Nephron (organoid): Measurements from ENCODE around the gene PRKCG.

Source experiments
- H3K27ac Mint-ChIP-seq, 3 experiments: 2 replicates each; pipeline ENCODE4 v1.8.0; 2020; ENCODE audit warnings: mixed read lengths in 3 of 3, mild to moderate bottlenecking in 2 of 3, moderate library complexity in 1 of 3
- H3K27me3 Mint-ChIP-seq: 2 replicates; pipeline ENCODE4 v1.8.0; 2021; ENCODE audit warnings: low read depth, mild to moderate bottlenecking, moderate library complexity, mixed read lengths
- H3K36me3 Mint-ChIP-seq: 2 replicates; pipeline ENCODE4 v1.8.0; 2020; ENCODE audit warnings: low read depth, mixed read lengths
- H3K4me1 Mint-ChIP-seq: 2 replicates; pipeline ENCODE4 v1.8.0; 2020; ENCODE audit warnings: mixed read lengths
- H3K4me3 Mint-ChIP-seq, 3 experiments: 2 replicates each; pipeline ENCODE4 v1.8.0; 2020; ENCODE audit warnings: mild to moderate bottlenecking in 3 of 3, mixed read lengths in 3 of 3, moderate library complexity in 2 of 3
- H3K9me3 Mint-ChIP-seq: 2 replicates; pipeline ENCODE4 v1.8.0; 2020; ENCODE audit warnings: mixed read lengths
- TF ChIP-seq, protein P1 (sequence below), 3 experiments: fragments of 200-600 bp; sonication (generic); IDR thresholded peaks; one replicate each; pipeline ENCODE4 v1.5.0; 2021; ENCODE audit warnings: antibody characterized with exemption in 3 of 3; ENCODE audit not compliant: unreplicated experiment in 3 of 3

The PRKCG gene

GRCh38 chr19:53892301-53892980 lies 10.4 kb downstream of the PRKCG start:
- Mint-ChIP-seq H3K4me3 (no peak overlapping the region), H3K9me3 (no peaks in the 10 kb centered on the region), H3K4me1 (no peaks in the 10 kb centered on the region), H3K27ac (no peak overlapping the region), H3K36me3 (no peaks in the 10 kb centered on the region), H3K27me3 (peaks cover 61% of the 10 kb centered on the region)
- TF ChIP-seq, protein P1, sequence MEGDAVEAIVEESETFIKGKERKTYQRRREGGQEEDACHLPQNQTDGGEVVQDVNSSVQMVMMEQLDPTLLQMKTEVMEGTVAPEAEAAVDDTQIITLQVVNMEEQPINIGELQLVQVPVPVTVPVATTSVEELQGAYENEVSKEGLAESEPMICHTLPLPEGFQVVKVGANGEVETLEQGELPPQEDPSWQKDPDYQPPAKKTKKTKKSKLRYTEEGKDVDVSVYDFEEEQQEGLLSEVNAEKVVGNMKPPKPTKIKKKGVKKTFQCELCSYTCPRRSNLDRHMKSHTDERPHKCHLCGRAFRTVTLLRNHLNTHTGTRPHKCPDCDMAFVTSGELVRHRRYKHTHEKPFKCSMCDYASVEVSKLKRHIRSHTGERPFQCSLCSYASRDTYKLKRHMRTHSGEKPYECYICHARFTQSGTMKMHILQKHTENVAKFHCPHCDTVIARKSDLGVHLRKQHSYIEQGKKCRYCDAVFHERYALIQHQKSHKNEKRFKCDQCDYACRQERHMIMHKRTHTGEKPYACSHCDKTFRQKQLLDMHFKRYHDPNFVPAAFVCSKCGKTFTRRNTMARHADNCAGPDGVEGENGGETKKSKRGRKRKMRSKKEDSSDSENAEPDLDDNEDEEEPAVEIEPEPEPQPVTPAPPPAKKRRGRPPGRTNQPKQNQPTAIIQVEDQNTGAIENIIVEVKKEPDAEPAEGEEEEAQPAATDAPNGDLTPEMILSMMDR (IDR thresholded peaks at IDR 0.05; ENCODE audit: unreplicated experiment in 3 of 3): no peak

DNA sequence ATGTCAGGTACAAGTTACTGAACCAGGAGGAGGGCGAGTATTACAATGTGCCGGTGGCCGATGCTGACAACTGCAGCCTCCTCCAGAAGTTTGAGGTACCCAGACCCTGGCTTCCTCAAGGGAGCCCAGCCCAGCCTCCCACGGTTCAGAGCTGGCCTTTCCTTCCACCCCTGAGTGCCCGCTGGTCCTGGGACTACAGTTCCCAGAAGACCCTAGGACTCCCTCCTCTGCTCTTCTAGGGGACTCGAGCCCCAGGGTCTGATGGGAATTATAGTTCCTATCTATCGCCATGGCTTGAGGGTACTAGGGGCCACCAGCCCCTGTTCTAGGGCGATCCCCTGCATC lies 11.0 kb downstream of the PRKCG start:
- TF ChIP-seq, protein P1 (IDR thresholded peaks at IDR 0.05; ENCODE audit: unreplicated experiment in 3 of 3): no peak
- Mint-ChIP-seq H3K9me3 (no peaks in the 10 kb centered on the region), H3K4me3 (no peak overlapping the region), H3K27ac (no peak overlapping the region), H3K4me1 (no peaks in the 10 kb centered on the region), H3K27me3 (peaks cover 64% of the 10 kb centered on the region), H3K36me3 (no peaks in the 10 kb centered on the region)

- Mint-ChIP-seq H3K9me3 (no peaks in the 10 kb centered on the region), H3K4me1 (no peaks in the 10 kb centered on the region), H3K27ac (no peak overlapping the region)
Observed at GRCh38 chr19:53894707-53895106, 12.7 kb downstream of the PRKCG start.

DNA sequence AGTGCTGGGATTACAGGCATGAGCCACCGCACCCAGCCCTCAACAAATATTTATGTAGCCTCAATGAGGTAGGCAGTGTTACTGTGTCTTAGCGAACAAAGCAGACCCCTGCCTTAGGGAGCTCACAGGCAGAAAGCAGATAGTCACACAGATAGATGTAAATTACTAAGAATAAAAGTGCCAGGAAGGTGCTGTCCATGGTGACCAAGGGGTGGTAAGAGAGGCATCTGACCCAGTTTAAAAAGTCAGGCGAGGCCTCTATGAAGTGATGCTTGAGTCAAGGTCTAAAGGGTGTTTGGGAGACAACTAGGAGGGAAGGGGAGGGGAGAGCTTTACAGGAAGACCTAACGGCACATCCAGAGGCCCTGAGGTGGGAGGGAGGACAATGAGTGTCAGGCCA lies 14.7 kb downstream of the PRKCG start:
- H3K36me3 Mint-ChIP-seq: no peaks in the 10 kb centered on the region
- TF ChIP-seq, protein P1 (IDR thresholded peaks at IDR 0.05; ENCODE audit: unreplicated experiment in 3 of 3): no peak
- H3K4me1 Mint-ChIP-seq: no peaks in the 10 kb centered on the region
- H3K27me3 Mint-ChIP-seq: peaks cover 78% of the 10 kb centered on the region
- no peaks in the 10 kb centered on the region for H3K9me3 Mint-ChIP-seq
- H3K27ac Mint-ChIP-seq: no peak overlapping the region
- H3K4me3 Mint-ChIP-seq: no peak overlapping the region

More at GRCh38 chr19:53894707-53895106, 12.7 kb downstream of the PRKCG start:
- no peaks in the 10 kb centered on the region for H3K36me3 Mint-ChIP-seq
- H3K4me3 Mint-ChIP-seq: no peak overlapping the region
- TF ChIP-seq, protein P1 (IDR thresholded peaks at IDR 0.05; ENCODE audit: unreplicated experiment in 3 of 3): no peak
- H3K27me3 Mint-ChIP-seq: peaks cover 69% of the 10 kb centered on the region

GRCh38 chr19:53897459-53897858 lies 15.5 kb downstream of the PRKCG start:
- Mint-ChIP-seq H3K4me3 (no peak overlapping the region), H3K27ac (no peak overlapping the region)

More at GRCh38 chr19:53897459-53897858, 15.5 kb downstream of the PRKCG start:
- TF ChIP-seq, protein P1 (IDR thresholded peaks at IDR 0.05; ENCODE audit: unreplicated experiment in 3 of 3): no peak
- H3K4me1 Mint-ChIP-seq: no peaks in the 10 kb centered on the region
- H3K27me3 Mint-ChIP-seq: peaks cover 81% of the 10 kb centered on the region
- H3K9me3 Mint-ChIP-seq: no peaks in the 10 kb centered on the region
- H3K36me3 Mint-ChIP-seq: no peaks in the 10 kb centered on the region
